Measurements from ENCODE around the gene GSDME.

GSDME gene

GRCh38 chr7:24734306-24734705, 23.0 kb downstream of the GSDME start:
- no peak for TF ChIP-seq CTCF (IDR thresholded peaks at IDR 0.05; ENCODE audit: borderline replicate concordance, insufficient read depth, low read depth, low read length)
- no peak overlapping the region for H3K4me3 ChIP-seq (ENCODE audit: low read depth, low read length)

DNA sequence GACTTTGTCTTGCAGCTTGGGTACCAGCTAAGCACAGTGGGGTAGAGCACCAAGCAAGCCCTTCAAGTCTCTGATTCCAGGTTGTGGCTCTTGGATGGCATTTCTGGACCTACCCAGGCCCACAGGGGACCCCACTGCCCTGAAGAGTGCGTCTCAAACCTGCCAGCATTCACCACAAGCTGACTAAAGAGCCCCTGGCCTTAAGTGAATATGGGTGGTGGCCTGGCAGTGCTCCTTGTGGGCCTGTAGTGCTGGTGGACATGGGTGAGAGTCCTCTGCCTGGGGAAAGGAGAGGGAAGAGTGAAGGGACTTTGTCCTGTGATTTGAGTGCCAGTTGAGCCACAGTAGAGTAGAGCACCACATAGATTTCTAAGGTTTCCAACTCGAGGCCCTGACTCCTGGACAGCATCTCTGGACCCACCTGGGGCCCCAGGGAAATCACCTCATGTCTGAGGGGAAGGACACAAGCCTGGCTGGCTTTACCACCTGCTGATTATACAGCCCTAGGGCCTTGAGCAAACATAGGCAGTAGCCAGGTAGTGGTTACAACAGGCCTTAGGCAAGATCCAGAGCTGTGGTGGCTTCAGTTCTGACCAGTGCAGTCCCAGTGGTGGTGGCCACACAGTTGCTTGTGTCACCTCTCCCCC, 23.7 kb downstream of the GSDME start:
- H3K4me3 ChIP-seq (ENCODE audit: low read depth, low read length) = no peak overlapping the region
- no peak for TF ChIP-seq CTCF (IDR thresholded peaks at IDR 0.05; ENCODE audit: borderline replicate concordance, insufficient read depth, low read depth, low read length)

GRCh38 chr7:24732646-24733413, 24.4 kb downstream of the GSDME start:
- no peak overlapping the region for H3K4me3 ChIP-seq (ENCODE audit: low read depth, low read length)
- TF ChIP-seq CTCF (IDR thresholded peaks at IDR 0.05; ENCODE audit: borderline replicate concordance, insufficient read depth, low read depth, low read length) = no peak

- TF ChIP-seq CTCF (IDR thresholded peaks at IDR 0.05; ENCODE audit: borderline replicate concordance, insufficient read depth, low read depth, low read length) = no peak
- no peak overlapping the region for H3K4me3 ChIP-seq (ENCODE audit: low read depth, low read length)
Measured at GRCh38 chr7:24731313-24731712, 26.0 kb downstream of the GSDME start.

GRCh38 chr7:24730018-24730369, 27.3 kb downstream of the GSDME start:
- H3K4me3 ChIP-seq (ENCODE audit: low read depth, low read length) = no peak overlapping the region
- no peak for TF ChIP-seq CTCF (IDR thresholded peaks at IDR 0.05; ENCODE audit: borderline replicate concordance, insufficient read depth, low read depth, low read length)

DNA sequence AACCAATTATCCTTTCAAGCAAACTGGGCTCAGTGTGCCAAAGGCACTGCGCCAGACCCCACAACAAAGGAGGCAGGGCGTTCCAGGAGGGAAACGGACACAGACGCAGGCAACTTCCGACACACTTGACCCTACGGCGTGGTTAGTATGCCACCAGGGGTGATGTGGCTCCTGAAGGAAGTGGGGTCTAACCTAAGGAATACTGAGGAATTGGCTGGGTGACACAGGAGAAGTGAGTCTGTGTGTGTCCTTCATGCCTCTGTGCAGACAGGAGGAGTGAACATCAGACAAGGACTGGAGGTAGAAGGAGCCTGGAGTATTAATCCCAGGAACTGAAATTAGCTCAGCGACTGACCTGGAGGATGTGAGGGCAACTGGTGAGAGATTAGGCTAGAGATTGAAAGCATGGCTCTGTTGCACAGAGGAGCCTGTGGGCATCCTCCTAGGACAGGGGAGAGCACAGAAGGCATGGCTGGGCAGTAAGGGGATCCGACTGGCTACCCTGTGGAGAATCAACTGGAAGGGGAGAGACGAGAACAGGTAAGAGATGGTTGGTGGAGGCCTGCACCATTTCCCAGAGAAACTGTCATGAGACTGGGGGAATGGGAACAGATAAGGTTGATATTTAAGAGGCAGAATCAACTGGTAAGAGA, 27.8 kb downstream of the GSDME start:
- no peak overlapping the region for H3K4me3 ChIP-seq (ENCODE audit: low read depth, low read length)
- no peak for TF ChIP-seq CTCF (IDR thresholded peaks at IDR 0.05; ENCODE audit: borderline replicate concordance, insufficient read depth, low read depth, low read length)
